ENCODE measurements around the gene PPIF.

Gene PPIF

GRCh38 chr10:79313320-79313719, 33.9 kb upstream of the PPIF start:
- FAIRE-seq (no peak), DNase-seq (ENCODE audit: low spot score) (no peak)

- FAIRE-seq: no peak
- DNase-seq (ENCODE audit: low spot score): no peak
Measured at GRCh38 chr10:79313911-79314439, 33.3 kb upstream of the PPIF start.

GRCh38 chr10:79314761-79315601, 32.3 kb upstream of the PPIF start:
- DNase-seq (ENCODE audit: low spot score) (no peak), FAIRE-seq (no peak)

GRCh38 chr10:79315602-79315920, 31.7 kb upstream of the PPIF start:
- DNase-seq (ENCODE audit: low spot score) (no peak), FAIRE-seq (no peak)

- FAIRE-seq (no peak), DNase-seq (ENCODE audit: low spot score) (peak; percentile 20)
Measured at GRCh38 chr10:79316671-79317431, 30.4 kb upstream of the PPIF start.

GRCh38 chr10:79318369-79318768, 28.9 kb upstream of the PPIF start:
- DNase-seq (ENCODE audit: low spot score) (no peak), FAIRE-seq (no peak)

GRCh38 chr10:79319115-79319771, 28.0 kb upstream of the PPIF start:
- FAIRE-seq: no peak
- DNase-seq (ENCODE audit: low spot score): no peak

GRCh38 chr10:79320316-79320715, 27.0 kb upstream of the PPIF start:
- no peak for FAIRE-seq
- DNase-seq (ENCODE audit: low spot score): no peak

GRCh38 chr10:79320820-79321493, 26.3 kb upstream of the PPIF start:
- DNase-seq (ENCODE audit: low spot score) (peak; percentile 96), FAIRE-seq (peak; percentile 88)

- FAIRE-seq (no peak), DNase-seq (ENCODE audit: low spot score) (no peak)
Measured at GRCh38 chr10:79321494-79321882, 25.8 kb upstream of the PPIF start.

- DNase-seq (ENCODE audit: low spot score) (no peak), FAIRE-seq (no peak)
Measured at GRCh38 chr10:79321951-79322350, 25.3 kb upstream of the PPIF start.

- FAIRE-seq: peak; percentile 73
- peak; percentile 80 for DNase-seq (ENCODE audit: low spot score)
Measured at GRCh38 chr10:79322616-79323543, 24.4 kb upstream of the PPIF start.

GRCh38 chr10:79323602-79324001, 23.7 kb upstream of the PPIF start:
- no peak for DNase-seq (ENCODE audit: low spot score)
- no peak for FAIRE-seq

- FAIRE-seq (no peak), DNase-seq (ENCODE audit: low spot score) (no peak)
Measured at GRCh38 chr10:79324032-79324695, 23.1 kb upstream of the PPIF start.

- DNase-seq (ENCODE audit: low spot score): no peak
- FAIRE-seq: no peak
Measured at GRCh38 chr10:79326361-79327089, 20.7 kb upstream of the PPIF start.

GRCh38 chr10:79327090-79327457, 20.2 kb upstream of the PPIF start:
- DNase-seq (ENCODE audit: low spot score): no peak

GRCh38 chr10:79328147-79328701, 19.0 kb upstream of the PPIF start:
- DNase-seq (ENCODE audit: low spot score) (no peak), FAIRE-seq (no peak)

More at GRCh38 chr10:79327090-79327457, 20.2 kb upstream of the PPIF start:
- no peak for FAIRE-seq

GRCh38 chr10:79328737-79329504, 18.3 kb upstream of the PPIF start:
- FAIRE-seq: no peak
- peak; percentile 80 for DNase-seq (ENCODE audit: low spot score)
